DND-41 (cell line): ENCODE results near the gene FGF2.

Experiments
- EZH2 ChIP-seq: IDR thresholded peaks from 3 replicates; pipeline ENCODE4 v1.6.1; 2012; ENCODE audit warnings: borderline replicate concordance, low read depth, mild to moderate bottlenecking, moderate library complexity, low read length, inconsistent platforms; ENCODE audit not compliant: severe bottlenecking
- TF ChIP-seq, protein P1 (sequence below): IDR thresholded peaks from 2 replicates; pipeline ENCODE4 v1.5.1; 2012; ENCODE audit warnings: borderline replicate concordance, low read length, moderate library complexity, mild to moderate bottlenecking; ENCODE audit not compliant: poor library complexity, severe bottlenecking; ENCODE audit errors: extremely low read depth

DNA sequence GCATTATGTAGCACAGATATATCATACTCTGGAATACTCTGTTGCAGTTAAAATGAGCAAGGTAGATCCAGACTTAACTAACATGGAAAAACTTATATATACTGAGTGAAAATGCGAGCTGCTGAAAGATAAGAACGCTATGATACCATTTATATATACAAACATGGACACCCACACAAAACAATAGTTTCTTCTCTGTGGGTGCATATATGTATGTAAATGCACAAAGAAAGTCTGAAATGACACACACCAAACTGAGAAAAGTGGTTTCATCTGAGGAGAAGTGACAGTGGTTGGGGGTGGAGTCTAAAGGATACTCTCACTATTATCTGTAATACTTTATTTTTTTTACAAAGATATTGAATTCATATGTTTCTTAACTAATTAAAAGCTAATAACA lies 12.2 kb upstream of the FGF2 start:
- TF ChIP-seq EZH2 = no peak
- TF ChIP-seq, protein P1, sequence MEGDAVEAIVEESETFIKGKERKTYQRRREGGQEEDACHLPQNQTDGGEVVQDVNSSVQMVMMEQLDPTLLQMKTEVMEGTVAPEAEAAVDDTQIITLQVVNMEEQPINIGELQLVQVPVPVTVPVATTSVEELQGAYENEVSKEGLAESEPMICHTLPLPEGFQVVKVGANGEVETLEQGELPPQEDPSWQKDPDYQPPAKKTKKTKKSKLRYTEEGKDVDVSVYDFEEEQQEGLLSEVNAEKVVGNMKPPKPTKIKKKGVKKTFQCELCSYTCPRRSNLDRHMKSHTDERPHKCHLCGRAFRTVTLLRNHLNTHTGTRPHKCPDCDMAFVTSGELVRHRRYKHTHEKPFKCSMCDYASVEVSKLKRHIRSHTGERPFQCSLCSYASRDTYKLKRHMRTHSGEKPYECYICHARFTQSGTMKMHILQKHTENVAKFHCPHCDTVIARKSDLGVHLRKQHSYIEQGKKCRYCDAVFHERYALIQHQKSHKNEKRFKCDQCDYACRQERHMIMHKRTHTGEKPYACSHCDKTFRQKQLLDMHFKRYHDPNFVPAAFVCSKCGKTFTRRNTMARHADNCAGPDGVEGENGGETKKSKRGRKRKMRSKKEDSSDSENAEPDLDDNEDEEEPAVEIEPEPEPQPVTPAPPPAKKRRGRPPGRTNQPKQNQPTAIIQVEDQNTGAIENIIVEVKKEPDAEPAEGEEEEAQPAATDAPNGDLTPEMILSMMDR = no peak
